A549 treated with ZK216348 at 1 μM for 4 hours (cell line): ENCODE results near the gene ZNF513. TPM values are rescaled to one million over a fixed set of nuclear protein-coding genes. Genes with fewer than 3 reads are reported as not detected.

ENCODE experiments used
- total RNA-seq: library from RNA; stranded (reverse); fragments of 200-300 nt; extraction: Qiagen RNA extraction; gene quantifications from 5 replicates; pipeline ENCODE4 v1.2.3, GENCODE V29; 2022; ENCODE audit warnings: low read depth

The ZNF513 gene, protein sequence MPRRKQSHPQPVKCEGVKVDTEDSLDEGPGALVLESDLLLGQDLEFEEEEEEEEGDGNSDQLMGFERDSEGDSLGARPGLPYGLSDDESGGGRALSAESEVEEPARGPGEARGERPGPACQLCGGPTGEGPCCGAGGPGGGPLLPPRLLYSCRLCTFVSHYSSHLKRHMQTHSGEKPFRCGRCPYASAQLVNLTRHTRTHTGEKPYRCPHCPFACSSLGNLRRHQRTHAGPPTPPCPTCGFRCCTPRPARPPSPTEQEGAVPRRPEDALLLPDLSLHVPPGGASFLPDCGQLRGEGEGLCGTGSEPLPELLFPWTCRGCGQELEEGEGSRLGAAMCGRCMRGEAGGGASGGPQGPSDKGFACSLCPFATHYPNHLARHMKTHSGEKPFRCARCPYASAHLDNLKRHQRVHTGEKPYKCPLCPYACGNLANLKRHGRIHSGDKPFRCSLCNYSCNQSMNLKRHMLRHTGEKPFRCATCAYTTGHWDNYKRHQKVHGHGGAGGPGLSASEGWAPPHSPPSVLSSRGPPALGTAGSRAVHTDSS
- total RNA-seq = 6.2 to 14.6 TPM (median 14.5 TPM) in 5 replicates

GRCh38 chr2:27380626-27381545 lies at the start of gene ZNF513:
Gene ZNF513, minus strand, starts transcription at chr2:27380734. Its CDS starts 208 bp downstream, at chr2:27380526.

GRCh38 chr2:27428213-27428977 lies 47.9 kb upstream of the ZNF513 start, which contains the start of gene NRBP1:
Gene NRBP1, plus strand, starts transcription at chr2:27428631. Its CDS starts 4,643 bp downstream, at chr2:27433274.

DNA sequence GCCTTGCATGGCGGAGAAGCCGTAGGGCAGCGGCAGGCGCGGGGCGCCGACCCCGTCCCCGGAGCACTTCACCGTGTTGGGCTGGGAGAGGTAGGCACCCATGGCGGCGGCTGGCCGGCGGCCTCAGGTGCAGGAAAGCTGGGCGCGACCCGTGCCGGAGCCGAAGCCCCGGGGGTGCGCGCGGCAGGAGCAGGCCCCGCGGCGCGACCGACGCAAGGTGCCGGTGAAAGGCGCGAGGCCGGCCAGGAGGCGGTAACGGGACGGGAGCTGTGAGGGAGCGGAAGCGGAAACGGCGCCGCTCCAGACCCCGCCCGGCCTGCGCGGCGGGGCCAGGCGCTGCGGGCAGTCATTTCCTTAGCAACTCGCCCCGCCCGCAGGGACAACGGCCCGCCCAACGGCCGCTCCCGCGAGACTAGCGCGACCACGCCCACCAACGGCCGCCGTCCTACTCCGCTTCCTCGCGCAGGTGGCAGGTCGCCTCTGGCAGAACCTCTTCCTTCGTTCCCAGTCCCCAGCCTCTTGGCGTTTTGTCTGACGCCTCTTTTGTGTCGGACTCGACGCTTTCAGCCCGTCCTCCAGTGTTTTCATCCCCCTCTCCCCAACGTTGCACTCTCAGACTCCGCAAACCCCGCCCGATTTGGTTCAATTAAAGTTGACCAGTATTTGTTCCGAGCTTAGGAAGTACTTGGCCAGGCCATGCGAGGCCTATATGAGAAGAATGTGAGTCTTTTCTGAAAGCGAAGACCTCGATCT lies 29.0 kb upstream of the ZNF513 start, which contains the start of gene PPM1G:
Gene PPM1G, minus strand, starts transcription at position 271 of the 753 bp plus-strand sequence. Its CDS starts 169 bp downstream, at position 102.

DNA sequence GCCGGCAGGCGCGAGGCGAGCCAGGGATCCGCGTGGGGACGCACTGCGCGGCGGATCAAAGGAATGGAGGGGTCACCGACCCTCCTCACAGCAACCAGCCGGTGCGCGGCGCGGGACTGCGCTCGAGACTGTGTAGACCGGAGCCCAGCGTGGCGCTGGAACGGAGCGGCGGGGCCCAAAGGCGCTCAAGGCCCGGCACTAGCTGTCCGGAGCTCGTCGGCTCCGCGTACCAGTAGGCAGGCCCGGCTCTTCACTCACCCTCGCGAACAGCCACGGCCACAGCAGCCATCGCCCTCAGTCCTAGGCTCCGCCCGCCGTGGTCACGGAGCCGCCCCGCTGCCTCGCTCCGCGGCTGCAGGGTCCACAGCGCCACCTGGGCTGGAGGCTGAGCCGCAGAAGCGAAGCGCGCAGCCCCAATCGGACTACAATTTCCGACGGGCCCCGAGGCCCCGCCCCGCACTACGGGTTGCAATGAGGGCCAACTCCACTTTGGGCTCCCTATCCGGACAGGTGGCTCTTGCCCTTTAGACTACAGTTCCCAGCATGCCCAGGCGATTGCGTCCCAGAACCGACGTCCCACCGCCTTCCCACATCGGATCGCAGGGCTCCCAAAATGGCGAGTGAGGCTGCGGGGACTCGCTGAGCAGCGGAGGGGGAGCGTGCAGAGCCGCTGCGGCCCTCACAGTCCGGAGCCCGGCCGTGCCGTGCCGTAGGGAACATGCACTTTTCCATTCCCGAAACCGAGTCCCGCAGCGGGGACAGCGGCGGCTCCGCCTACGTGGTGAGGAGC lies 10.3 kb downstream of the ZNF513 start, which contains the start of the genes EIF2B4 and SNX17:
Gene EIF2B4, minus strand, starts transcription at position 313 of the 790 bp plus-strand sequence. Its CDS starts 24 bp downstream, at position 289.
Gene SNX17, plus strand, starts transcription at position 591 of the 790 bp plus-strand sequence. Its CDS starts 128 bp downstream, at position 719.

DNA sequence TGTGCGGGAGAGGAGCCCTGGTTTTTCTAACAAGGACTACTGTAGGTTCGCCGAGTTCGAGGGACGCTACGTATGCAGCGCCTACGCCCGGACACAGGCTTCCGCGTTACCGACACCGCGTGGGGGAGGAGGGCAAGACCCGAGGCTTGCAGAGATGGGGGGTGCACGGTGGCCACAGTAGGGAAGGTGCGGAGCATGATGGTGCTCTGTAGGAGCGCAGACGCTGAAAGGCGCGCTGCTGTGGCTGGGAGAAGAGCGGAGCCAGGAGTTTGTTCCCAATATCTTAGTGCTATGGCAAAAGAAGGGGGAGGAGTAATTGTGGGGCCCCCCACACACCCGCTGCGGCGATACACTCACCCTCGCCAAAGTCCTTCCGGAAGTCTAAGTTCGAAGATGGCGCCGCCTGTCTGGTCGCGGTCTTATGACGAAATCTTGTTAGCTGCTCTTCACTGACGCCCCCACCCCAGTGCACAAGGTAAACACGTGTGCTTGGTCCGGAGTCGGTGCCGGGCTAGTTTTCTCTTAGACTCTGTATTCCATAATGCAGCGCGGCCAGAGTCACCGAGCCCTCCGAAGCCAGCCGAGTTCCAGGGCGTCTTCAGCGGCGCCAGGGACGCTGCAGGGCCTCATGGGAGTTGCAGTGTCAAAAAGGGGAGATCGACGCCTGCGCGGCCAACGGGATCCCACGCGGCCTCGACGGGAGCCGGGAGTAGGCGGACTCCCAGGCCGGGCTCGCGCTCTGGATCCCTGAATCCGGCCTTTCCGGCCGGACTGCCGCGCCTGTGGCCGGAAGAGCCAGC lies 24.0 kb downstream of the ZNF513 start, which contains the start of gene GTF3C2:
Gene GTF3C2, minus strand, starts transcription at position 383 of the 800 bp plus-strand sequence. CDS start 13,210 bp downstream, outside the sequence.

Other genes starting within 250 kb of the ZNF513 start
- gene PREB, start 246.1 kb downstream of the ZNF513 start, total RNA-seq = 38.6 to 67.3 TPM (median 64.4 TPM) in 5 replicates
- gene PRR30, start 241.3 kb downstream of the ZNF513 start, total RNA-seq = not detected in 5 replicates
- not detected in 5 replicates for gene TCF23, start 231.7 kb downstream of the ZNF513 start, total RNA-seq
- gene ATRAID, start 168.7 kb downstream of the ZNF513 start, total RNA-seq = 204 to 216 TPM (median 209 TPM) in 5 replicates
- 52.3 to 74.6 TPM (median 73.0 TPM) in 5 replicates for gene SLC5A6, start 168.5 kb downstream of the ZNF513 start, total RNA-seq
- 38.9 to 70.4 TPM (median 69.8 TPM) in 5 replicates for gene CAD, start 163.4 kb downstream of the ZNF513 start, total RNA-seq
- 1.9 to 4.2 TPM (median 3.6 TPM) in 5 replicates for gene SLC30A3, start 117.7 kb downstream of the ZNF513 start, total RNA-seq
- gene DNAJC5G, start 105.3 kb downstream of the ZNF513 start, total RNA-seq = not detected in 5 replicates
- 0.40 to 0.73 TPM (median 0.57 TPM) in 5 replicates for gene TRIM54, start 98.3 kb downstream of the ZNF513 start, total RNA-seq
- gene UCN, start 72.3 kb downstream of the ZNF513 start, total RNA-seq = 1.3 to 2.5 TPM (median 1.6 TPM) in 5 replicates
- gene MPV17, start 57.6 kb downstream of the ZNF513 start, total RNA-seq = 69.5 to 99.3 TPM (median 89.0 TPM) in 5 replicates
- gene GTF3C2, start 24.0 kb downstream of the ZNF513 start, total RNA-seq = 57.1 to 70.8 TPM (median 62.9 TPM) in 5 replicates
- 54.9 to 66.2 TPM (median 62.1 TPM) in 5 replicates for gene EIF2B4, start 10.4 kb downstream of the ZNF513 start, total RNA-seq
- 123 to 145 TPM (median 138 TPM) in 5 replicates for gene SNX17, start 10.1 kb downstream of the ZNF513 start, total RNA-seq
- 148 to 181 TPM (median 176 TPM) in 5 replicates for gene PPM1G, start 28.9 kb upstream of the ZNF513 start, total RNA-seq
- 111 to 138 TPM (median 135 TPM) in 5 replicates for gene NRBP1, start 47.9 kb upstream of the ZNF513 start, total RNA-seq
- 0.64 to 0.94 TPM (median 0.74 TPM) in 5 replicates for gene KRTCAP3, start 61.6 kb upstream of the ZNF513 start, total RNA-seq
- 6.6 to 12.6 TPM (median 8.8 TPM) in 5 replicates for gene IFT172, start 109.0 kb upstream of the ZNF513 start, total RNA-seq
- 3.3 to 6.4 TPM (median 4.1 TPM) in 5 replicates for gene FNDC4, start 114.5 kb upstream of the ZNF513 start, total RNA-seq
- gene GCKR, start 116.1 kb upstream of the ZNF513 start, total RNA-seq = 0.28 to 0.77 TPM (median 0.36 TPM) in 4 of 5 replicates, not detected in the other
- gene ZNF512, start 202.3 kb upstream of the ZNF513 start, total RNA-seq = 15.5 to 19.4 TPM (median 18.4 TPM) in 5 replicates
- 2.7 to 4.6 TPM (median 4.0 TPM) in 5 replicates for gene CCDC121, start 248.3 kb upstream of the ZNF513 start, total RNA-seq
- gene GPN1, start 248.3 kb upstream of the ZNF513 start, total RNA-seq = 56.4 to 60.1 TPM (median 59.8 TPM) in 5 replicates